ENCODE measurements around the gene RAC2.

GRCh38 chr22:37183432-37184379 is 60.4 kb downstream of the RAC2 start:
- TF ChIP-seq CTCF (conservative IDR thresholded peaks at IDR 0.05) (no peak), ZFX (IDR thresholded peaks at IDR 0.05) (no peak)

Measured in C4-2B (cell line).